IPS-11a (cell line): ENCODE data around the gene FRY.

Experiments used
- H3K4me3 ChIP-seq: one replicate; pipeline ENCODE4 v1.5.1; 2013; ENCODE audit warnings: low read depth, low read length, control low read depth

FRY gene

DNA sequence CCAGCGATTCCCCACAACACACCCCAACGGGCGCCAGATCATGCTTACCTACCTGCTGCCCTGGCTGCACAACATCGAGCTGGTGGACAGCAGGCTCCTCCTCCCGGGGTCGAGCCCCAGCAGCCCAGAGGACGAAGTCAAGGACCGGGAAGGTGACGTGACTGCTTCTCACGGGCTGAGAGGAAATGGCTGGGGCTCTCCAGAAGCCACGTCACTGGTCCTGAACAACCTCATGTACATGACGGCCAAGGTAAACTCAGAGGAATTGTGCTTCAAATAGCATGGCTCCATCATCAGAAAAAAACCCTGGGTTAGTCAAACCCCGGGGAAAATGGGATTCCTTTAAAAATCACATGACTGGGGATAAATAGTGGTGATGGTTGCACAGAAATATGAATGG lies 177.3 kb downstream of the FRY start:
- no peak overlapping the region for H3K4me3 ChIP-seq

DNA sequence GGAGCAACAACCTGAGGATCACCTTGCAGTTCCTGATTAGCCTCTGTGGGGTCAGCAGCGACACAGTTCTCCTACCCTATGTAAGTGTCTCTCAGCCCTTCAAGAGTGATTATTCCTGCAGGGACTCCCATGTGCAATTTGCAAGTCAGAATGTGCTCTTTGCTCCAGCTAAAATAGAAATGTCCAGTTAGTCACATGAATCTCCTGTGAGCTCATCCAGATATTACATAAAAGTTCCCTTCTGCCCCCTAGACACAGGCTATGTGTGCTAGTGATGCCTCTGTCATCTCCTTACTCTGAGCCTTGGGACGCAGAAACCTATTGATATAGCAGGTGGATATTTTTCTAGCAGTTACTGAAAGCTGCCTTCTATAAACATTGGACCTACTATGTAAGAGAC lies 178.1 kb downstream of the FRY start:
- H3K4me3 ChIP-seq = no peak overlapping the region

- no peak overlapping the region for H3K4me3 ChIP-seq
These were observed 178.5 kb downstream of the FRY start for GRCh38 chr13:32210101-32210500.

- H3K4me3 ChIP-seq = no peak overlapping the region
These were observed 180.2 kb downstream of the FRY start for GRCh38 chr13:32211813-32212212.

GRCh38 chr13:32212421-32212820 lies 180.8 kb downstream of the FRY start:
- H3K4me3 ChIP-seq = no peak overlapping the region

DNA sequence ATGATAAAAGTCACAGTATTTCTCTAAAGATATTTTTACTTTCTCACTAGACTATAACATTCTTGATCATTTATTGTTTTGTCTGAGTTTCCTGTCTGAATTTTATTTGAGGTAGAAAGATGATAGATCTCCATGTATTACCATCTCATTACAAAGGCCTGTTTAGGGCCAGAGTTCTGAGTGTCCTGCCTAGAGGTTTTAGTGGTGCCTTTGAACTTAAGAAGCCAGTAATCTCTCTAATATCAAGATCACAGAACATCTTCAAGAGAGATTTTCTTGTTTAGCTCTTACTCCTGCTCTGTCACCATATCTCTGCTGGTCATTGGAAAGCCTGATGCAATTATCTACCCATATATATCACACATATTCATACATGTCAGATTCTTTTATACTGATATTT lies 182.1 kb downstream of the FRY start:
- no peak overlapping the region for H3K4me3 ChIP-seq

DNA sequence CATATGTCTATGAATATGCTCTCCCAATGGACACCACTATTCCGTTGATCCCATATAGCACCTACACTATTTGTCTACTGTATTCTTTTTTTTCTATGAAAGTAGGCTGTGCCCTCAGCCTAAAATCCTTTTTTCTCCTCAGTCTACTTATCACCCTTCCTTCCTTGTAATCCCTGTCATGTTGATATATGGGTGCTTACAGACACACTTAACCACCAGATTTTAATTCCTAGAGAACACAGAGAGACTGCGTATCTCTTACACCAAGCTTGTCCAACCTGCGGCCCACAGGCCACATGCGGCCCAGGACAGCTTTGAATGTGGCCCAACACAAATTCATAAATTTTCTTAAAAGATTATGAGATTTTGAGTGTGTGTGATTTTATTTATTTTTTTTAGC lies 182.5 kb downstream of the FRY start:
- no peak overlapping the region for H3K4me3 ChIP-seq

- H3K4me3 ChIP-seq = no peak overlapping the region
These were observed 184.7 kb downstream of the FRY start for GRCh38 chr13:32216281-32216680.

GRCh38 chr13:32222046-32222676 lies 190.6 kb downstream of the FRY start:
- H3K4me3 ChIP-seq = no peak overlapping the region

DNA sequence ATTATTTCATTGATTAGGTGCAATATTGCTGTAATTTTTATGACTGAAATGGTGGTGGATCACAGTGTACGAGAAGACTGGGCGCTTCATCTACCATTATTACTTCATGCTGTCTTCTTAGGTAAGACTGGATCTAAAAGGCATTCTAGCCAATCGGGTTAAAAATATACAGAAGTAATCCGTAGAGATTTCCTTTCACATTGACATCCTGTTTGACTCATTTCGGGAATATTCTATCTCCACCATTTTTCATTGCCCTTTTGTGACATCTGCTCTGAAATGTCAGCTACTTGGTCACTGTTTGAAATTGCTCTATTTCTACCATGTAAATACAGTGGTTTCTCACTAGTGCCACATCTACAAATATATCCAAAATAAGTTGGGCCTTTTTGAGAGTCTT lies 193.3 kb downstream of the FRY start:
- no peak overlapping the region for H3K4me3 ChIP-seq

GRCh38 chr13:32225481-32225931 lies 193.9 kb downstream of the FRY start:
- H3K4me3 ChIP-seq = no peak overlapping the region

- no peak overlapping the region for H3K4me3 ChIP-seq
These were observed 196.9 kb downstream of the FRY start for GRCh38 chr13:32228330-32229041.

DNA sequence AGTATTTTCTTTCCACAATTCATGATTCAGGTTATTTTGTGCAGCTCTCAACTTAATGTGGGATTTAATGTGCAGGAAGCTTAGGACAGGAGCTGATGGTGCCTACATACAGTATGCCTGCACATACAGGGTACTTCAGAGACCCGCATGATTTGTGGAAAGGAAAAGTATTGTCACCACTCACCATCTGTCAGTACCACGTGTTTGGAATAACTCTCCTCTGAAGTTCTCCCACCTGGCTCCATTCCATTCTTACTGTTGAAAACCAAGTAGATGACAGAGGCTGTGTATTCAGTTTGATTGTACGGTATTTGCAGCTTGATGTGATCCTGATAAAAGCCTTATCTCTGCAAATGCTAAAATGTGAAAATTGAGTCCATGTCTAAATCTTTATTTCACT lies 197.9 kb downstream of the FRY start:
- no peak overlapping the region for H3K4me3 ChIP-seq

GRCh38 chr13:32232263-32232662 lies 200.7 kb downstream of the FRY start:
- no peak overlapping the region for H3K4me3 ChIP-seq

- H3K4me3 ChIP-seq = no peak overlapping the region
These were observed 201.5 kb downstream of the FRY start for GRCh38 chr13:32233062-32233461.

- H3K4me3 ChIP-seq = no peak overlapping the region
These were observed 203.3 kb downstream of the FRY start for GRCh38 chr13:32234914-32235313.

DNA sequence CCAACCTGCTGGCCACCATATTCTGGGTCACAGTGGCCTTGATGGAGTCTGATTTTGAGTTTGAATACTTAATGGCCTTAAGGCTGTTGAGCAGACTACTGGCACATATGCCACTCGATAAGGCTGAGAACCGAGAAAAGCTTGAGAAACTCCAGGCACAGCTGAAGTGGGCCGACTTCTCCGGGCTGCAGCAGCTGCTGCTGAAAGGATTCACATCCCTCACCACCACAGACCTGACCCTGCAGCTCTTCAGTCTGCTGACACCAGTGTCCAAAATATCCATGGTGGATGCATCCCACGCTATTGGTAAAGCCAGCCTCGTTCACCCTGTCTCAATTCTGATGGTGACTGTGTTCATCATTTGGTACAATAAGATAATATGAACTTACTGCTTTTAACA lies 206.1 kb downstream of the FRY start:
- no peak overlapping the region for H3K4me3 ChIP-seq

DNA sequence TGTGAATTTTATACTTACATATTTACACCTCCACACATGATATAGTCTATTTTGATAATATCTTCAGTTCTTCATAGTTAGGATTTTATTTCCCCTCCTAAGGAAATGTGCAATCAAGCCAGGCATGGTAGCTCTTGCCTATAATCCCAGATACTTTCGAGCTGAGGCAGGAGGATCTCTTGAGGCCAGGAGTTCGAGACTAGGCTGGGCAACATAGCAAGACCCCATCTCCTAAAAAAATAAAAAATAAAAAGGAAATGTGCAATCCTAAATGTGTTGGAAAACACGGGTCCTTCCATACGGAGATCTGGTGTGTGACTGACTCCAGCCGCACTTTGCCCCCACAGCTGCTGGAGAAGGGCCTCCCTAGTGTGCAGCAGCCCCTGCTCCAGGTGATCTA lies 212.1 kb downstream of the FRY start:
- H3K4me3 ChIP-seq = no peak overlapping the region

- no peak overlapping the region for H3K4me3 ChIP-seq
These were observed 214.0 kb downstream of the FRY start for GRCh38 chr13:32245555-32245954.

GRCh38 chr13:32246468-32246867 lies 214.9 kb downstream of the FRY start:
- H3K4me3 ChIP-seq = no peak overlapping the region

DNA sequence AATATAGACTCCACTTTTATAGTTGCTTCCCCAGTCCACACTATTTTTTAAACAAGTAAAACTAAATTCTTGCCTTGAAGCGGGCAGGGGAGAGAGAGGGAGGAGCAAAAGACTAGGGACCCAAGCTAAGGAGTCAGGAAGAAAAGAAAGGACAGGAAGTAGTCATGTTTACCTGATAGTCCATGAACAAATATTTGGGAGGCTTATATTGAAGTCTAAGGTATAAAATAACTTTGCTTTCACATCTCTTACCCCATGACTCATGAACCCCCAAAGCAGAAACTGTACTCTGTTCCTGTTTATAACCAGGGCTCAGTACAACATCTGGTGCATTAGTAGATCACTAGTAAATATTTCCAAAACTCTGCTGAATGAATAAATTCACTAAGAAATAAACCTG lies 216.3 kb downstream of the FRY start:
- H3K4me3 ChIP-seq = no peak overlapping the region

GRCh38 chr13:32248801-32249200 lies 217.2 kb downstream of the FRY start:
- H3K4me3 ChIP-seq = no peak overlapping the region
